ENCODE results near the gene SND1. TPM values are rescaled to one million over a fixed set of nuclear protein-coding genes. Genes with fewer than 3 reads are reported as not detected.

Gene SND1
- total RNA-seq, 1 donor = 241 TPM

- H3K4me3 ChIP-seq (ENCODE audit: low read depth, low read length) = no peak overlapping the region
- no peak for DNase-seq (ENCODE audit: low read depth)
- TF ChIP-seq CTCF (IDR thresholded peaks at IDR 0.05; ENCODE audit: insufficient read depth, low read depth, low read length) = no peak
These were observed 7.1 kb downstream of the SND1 start for GRCh38 chr7:127658970-127659630.

GRCh38 chr7:127665922-127666321 is 13.9 kb downstream of the SND1 start:
- DNase-seq (ENCODE audit: low read depth) = no peak
- H3K4me3 ChIP-seq (ENCODE audit: low read depth, low read length) = no peak overlapping the region
- no peak for TF ChIP-seq CTCF (IDR thresholded peaks at IDR 0.05; ENCODE audit: insufficient read depth, low read depth, low read length)

GRCh38 chr7:127666602-127667001 is 14.6 kb downstream of the SND1 start:
- no peak for DNase-seq (ENCODE audit: low read depth)
- no peak for TF ChIP-seq CTCF (IDR thresholded peaks at IDR 0.05; ENCODE audit: insufficient read depth, low read depth, low read length)
- H3K4me3 ChIP-seq (ENCODE audit: low read depth, low read length) = no peak overlapping the region

- peak; percentile 44 for DNase-seq (ENCODE audit: low read depth)
- TF ChIP-seq CTCF (IDR thresholded peaks at IDR 0.05; ENCODE audit: insufficient read depth, low read depth, low read length) = no peak
- no peak overlapping the region for H3K4me3 ChIP-seq (ENCODE audit: low read depth, low read length)
These were observed 15.2 kb downstream of the SND1 start for GRCh38 chr7:127667017-127667670.

GRCh38 chr7:127667759-127668530 is 16.0 kb downstream of the SND1 start:
- H3K4me3 ChIP-seq (ENCODE audit: low read depth, low read length) = no peak overlapping the region
- DNase-seq (ENCODE audit: low read depth) = no peak
- TF ChIP-seq CTCF (IDR thresholded peaks at IDR 0.05; ENCODE audit: insufficient read depth, low read depth, low read length) = no peak

GRCh38 chr7:127671341-127671740 is 19.3 kb downstream of the SND1 start:
- no peak for TF ChIP-seq CTCF (IDR thresholded peaks at IDR 0.05; ENCODE audit: insufficient read depth, low read depth, low read length)
- DNase-seq (ENCODE audit: low read depth) = no peak
- H3K4me3 ChIP-seq (ENCODE audit: low read depth, low read length) = no peak overlapping the region
